HL-60 (cell line): ENCODE data around the gene HOXD12.

Source experiments
- CTCF ChIP-seq: IDR thresholded peaks from one replicate; pipeline ENCODE4 v1.5.1; 2011; ENCODE audit warnings: low read length, control low read depth, inconsistent platforms; ENCODE audit not compliant: insufficient read depth
- SPI1 ChIP-seq: IDR thresholded peaks from 2 replicates; pipeline ENCODE4 v1.6.1; 2012; ENCODE audit warnings: low read depth, mild to moderate bottlenecking, borderline replicate concordance

- TF ChIP-seq CTCF (no peak), SPI1 (no peak)
Observed at GRCh38 chr2:176106581-176107539, 7.3 kb downstream of the HOXD12 start, which contains the start of gene HOXD11.
